GM12872 (cell line): ENCODE results near the gene MICAL2.

ENCODE experiments used
- TF ChIP-seq, protein P1 (sequence below): IDR thresholded peaks from 3 replicates; pipeline ENCODE4 v1.5.1; 2011; ENCODE audit warnings: low read depth, mild to moderate bottlenecking, low read length, moderate library complexity; ENCODE audit not compliant: insufficient read depth

The MICAL2 gene

DNA sequence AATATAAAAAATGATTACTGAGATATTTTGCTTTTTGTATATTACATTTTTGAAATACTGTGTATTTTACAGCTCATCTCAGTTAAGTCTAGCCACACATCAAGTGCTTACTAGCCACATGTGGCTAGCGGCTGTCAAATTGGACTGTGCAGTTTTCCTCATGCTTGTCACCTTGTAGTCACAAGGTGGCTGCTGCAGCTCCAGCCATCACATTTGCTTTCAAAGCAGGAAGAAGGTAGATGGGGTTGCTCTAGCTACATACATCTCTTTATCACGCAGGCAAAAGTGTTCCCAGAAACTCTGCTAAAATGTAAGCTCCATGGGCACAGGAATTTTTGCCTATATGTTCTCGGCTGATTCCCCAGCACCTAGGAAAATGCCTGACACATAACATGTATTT, 61.5 kb downstream of the MICAL2 start:
- TF ChIP-seq, protein P1, sequence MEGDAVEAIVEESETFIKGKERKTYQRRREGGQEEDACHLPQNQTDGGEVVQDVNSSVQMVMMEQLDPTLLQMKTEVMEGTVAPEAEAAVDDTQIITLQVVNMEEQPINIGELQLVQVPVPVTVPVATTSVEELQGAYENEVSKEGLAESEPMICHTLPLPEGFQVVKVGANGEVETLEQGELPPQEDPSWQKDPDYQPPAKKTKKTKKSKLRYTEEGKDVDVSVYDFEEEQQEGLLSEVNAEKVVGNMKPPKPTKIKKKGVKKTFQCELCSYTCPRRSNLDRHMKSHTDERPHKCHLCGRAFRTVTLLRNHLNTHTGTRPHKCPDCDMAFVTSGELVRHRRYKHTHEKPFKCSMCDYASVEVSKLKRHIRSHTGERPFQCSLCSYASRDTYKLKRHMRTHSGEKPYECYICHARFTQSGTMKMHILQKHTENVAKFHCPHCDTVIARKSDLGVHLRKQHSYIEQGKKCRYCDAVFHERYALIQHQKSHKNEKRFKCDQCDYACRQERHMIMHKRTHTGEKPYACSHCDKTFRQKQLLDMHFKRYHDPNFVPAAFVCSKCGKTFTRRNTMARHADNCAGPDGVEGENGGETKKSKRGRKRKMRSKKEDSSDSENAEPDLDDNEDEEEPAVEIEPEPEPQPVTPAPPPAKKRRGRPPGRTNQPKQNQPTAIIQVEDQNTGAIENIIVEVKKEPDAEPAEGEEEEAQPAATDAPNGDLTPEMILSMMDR, result no peak

DNA sequence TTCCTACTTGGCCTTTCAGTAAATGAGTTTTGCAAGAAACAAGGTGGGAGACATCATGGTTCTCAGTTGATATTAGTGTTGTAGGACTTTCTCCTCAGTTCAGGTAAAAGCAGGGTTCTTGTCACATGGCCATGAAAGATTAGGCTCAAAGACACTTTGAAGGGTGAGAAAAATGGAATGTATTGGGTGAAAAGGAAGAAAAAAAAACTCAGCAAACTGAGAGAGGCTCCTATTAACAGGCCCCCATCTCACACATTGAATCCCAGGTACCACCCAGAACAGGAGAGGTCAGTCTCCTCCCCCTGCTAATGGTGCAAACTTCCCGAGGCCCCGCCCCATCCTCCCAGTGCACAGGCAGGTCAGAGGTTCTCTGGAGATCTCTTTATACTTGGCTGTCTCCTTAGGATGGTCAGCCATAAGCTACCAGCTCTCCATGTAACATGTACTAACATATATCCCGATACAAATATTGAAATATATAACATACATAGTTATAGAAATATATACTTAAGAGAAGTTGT, 62.2 kb downstream of the MICAL2 start:
- TF ChIP-seq, protein P1, result no peak

DNA sequence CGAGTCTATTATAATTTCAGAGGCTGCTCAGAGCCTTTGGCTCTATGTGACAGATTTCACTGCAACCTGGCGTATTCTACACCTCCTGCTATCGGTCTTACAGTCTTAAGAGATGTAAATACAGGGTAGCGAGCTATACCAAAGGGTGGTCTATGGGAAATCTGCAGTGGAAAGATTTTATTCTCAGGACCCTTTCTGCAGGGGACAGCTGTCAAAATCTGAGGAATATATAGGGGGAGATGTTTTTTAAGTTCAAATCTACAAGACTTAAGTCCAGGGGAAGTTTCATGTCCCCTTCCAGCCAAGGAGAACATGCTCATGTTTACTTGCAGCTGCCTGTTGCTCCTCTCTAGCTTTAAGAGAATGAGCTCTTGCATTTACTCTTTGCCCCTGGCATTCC, 62.7 kb downstream of the MICAL2 start:
- TF ChIP-seq, protein P1, result no peak

DNA sequence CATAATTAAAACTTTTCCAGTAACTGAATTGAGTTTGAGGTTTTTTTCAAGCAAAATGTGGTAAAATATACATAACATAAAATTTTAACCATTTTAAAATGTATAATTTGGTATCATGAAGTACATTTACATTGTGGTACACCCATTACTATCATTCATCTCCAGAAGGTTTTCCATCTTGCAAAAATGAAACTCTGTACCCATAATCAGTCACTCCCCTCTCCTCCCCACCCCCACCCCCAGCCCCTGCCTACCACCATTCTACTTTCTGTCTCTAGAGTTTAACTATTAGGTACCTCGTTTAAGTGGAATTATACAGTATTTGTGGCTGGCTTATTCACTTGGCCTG, 63.7 kb downstream of the MICAL2 start:
- TF ChIP-seq, protein P1, result no peak

DNA sequence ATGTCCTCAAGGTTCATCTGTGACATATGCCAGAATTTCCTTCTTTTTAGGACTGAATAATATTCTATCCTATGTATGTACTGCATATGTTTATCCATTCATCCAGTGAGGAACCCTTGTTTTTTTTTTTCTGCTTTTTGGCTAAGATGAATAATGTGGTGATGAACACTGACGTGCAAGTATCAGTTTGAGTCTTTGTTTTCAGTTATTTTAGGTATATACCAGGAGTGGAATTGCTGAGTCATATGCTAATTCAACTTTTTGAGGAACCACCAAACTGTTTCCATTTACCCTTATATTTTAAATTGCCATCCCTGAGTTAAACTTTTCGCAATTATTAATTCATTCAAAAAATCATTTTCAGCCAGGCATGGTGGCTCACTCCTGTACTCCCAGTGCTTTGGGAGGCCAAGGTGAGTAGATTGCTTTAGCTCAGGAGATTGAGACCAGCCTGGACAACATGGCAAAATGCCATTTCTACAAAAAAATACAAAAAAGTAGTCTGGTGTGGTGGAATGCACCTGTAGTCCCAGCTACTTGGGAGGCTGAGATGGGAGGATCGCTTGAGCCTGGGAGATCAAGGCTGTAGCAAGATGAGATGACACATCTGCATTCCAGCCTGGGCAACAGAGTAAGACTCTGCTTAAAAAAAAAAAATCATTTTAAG, 64.2 kb downstream of the MICAL2 start:
- TF ChIP-seq, protein P1, result no peak

DNA sequence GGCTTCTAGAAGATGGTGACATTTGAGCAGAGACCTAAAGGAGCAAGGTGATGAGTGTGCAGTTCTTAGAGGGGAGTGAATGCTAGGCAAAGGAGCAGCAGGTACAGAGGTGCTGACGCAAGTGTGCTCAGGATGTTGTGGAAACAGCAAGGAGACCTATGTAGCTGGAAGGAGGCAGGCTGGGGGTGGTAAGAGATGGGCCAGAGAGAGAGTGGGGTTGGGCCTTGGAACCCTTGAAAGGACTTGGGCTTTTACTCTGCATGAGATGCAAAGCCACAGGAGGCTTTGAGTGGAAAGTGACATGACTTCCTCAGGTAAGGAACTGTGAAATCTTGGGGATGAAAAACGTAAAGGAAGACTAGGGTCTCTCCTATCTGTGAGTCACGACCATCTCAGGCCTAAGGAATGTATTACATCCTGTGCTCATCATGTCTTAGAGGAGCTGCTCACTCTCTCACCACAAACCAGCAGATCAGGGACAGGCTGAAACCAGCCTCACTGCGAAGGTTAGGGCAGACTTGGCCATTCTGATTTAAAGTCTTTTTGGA, 65.4 kb downstream of the MICAL2 start:
- TF ChIP-seq, protein P1, result no peak

DNA sequence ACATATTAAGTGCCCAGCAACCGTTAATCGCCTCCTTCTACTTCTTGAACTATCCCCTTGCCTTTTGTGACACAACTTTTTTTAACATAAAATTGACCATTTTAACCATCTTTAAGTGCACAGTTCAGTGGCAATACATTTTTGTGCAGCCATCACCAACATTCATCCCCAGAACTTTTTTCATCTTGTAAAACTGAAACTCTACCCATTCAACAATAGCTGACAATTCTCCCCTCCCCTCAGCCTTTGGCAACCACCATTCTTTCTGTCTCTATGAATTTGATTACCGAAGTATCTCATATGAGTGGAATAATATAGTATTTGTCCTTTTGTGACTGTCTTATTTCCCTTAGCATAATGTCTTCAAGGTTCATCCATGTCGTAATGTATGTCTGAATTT, 66.0 kb downstream of the MICAL2 start:
- TF ChIP-seq, protein P1, result no peak
